Activated CD4-positive, alpha-beta T cell treated with anti-CD3 and anti-CD28 coated beads, Interleukin-2, amount 10 ng/mL, durations not matched to agents 7 days and 5 days (primary cell): ENCODE measurements around the gene ROBO1. TPM values are rescaled to one million over a fixed set of nuclear protein-coding genes. Genes with fewer than 3 reads are reported as not detected.

Experiments
- CTCF ChIA-PET: fragments of 350-600 bp; sonication (Branson Sonifier 250); formaldehyde crosslinking; loops from one replicate; lab custom pipeline; 2021; ENCODE audit warnings: antibody characterized with exemption; lab: Charles Lee
- POLR2A ChIA-PET: fragments of 350-600 bp; sonication (Branson Sonifier 250); formaldehyde crosslinking; loops from one replicate; lab custom pipeline; 2021; ENCODE audit warnings: antibody characterized with exemption; lab: Charles Lee
- DNase-seq: peaks from one replicate; pipeline ENCODE4 v3.0.0-alpha.2; 2020
- H3K27ac Mint-ChIP-seq: one replicate; pipeline ENCODE4 v1.8.0; 2021; ENCODE audit warnings: mild to moderate bottlenecking, moderate library complexity, mixed read lengths
- H3K27me3 Mint-ChIP-seq: one replicate; pipeline ENCODE4 v1.8.0; 2021; ENCODE audit warnings: mixed read lengths
- H3K36me3 Mint-ChIP-seq: one replicate; pipeline ENCODE4 v1.8.0; 2021; ENCODE audit warnings: low read depth, mixed read lengths
- H3K4me1 Mint-ChIP-seq: one replicate; pipeline ENCODE4 v1.8.0; 2021; ENCODE audit warnings: mixed read lengths
- H3K4me3 Mint-ChIP-seq: one replicate; pipeline ENCODE4 v1.8.0; 2021; ENCODE audit warnings: mild to moderate bottlenecking, moderate library complexity, mixed read lengths
- H3K9me3 Mint-ChIP-seq: one replicate; pipeline ENCODE4 v1.8.0; 2021; ENCODE audit warnings: mixed read lengths
- microRNA-seq: library from miRNA; unstranded; fragments of <30 nt; microRNA quantifications from one replicate; pipeline ENCODE4 v1.2.0, GENCODE V29; 2021; ENCODE audit warnings: borderline microRNAs expressed, borderline replicate concordance
- total RNA-seq, 2 experiments: library from RNA; stranded (reverse); gene quantifications; one replicate each; pipeline ENCODE4 v1.2.3, GENCODE V29; 2021

ROBO1 gene
- total RNA-seq, 2 experiments from 2014 or later: 0.55 to 0.62 TPM

DNA sequence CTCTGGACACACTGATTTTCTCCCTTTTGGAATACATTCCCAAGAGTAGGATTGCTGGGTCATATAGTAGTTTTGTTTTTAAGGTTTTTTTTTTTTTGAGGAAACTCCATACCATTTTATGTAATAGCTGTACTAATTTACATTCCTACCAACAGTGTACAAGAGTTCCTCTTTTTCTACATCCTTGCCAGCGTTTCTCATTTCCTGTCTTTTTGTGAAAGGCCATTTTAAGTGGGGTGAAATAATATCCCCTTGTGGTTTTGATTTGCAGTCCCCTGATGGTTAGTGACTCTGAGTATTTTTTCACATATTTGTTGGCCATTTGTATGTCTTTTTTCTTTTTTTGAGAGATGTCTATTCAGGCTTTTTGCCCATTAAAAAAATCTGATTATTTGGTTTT, 1205.5 kb downstream of the ROBO1 start:
- Mint-ChIP-seq H3K27me3 (no peaks in the 10 kb centered on the region), H3K4me1 (no peaks in the 10 kb centered on the region), H3K36me3 (no peaks in the 10 kb centered on the region), H3K9me3 (no peaks in the 10 kb centered on the region), H3K4me3 (no peak overlapping the region), H3K27ac (no peak overlapping the region)
- DNase-seq: no peak
- ChIA-PET CTCF (no interaction called here), POLR2A (no interaction called here)

Small RNA genes lying within 50 kb of the gene (microRNA-seq; reads per million reads assigned to microRNA genes)
- gene MIR3923: not detected
